Tibial artery (tissue), 4 donors: ENCODE results near the gene F2RL2.

ENCODE experiments used
- DNase-seq, 2 donors: peaks; one replicate each; pipeline ENCODE4 v3.0.0-alpha.2; 2019
- H3K27ac ChIP-seq, 2 donors: fragments of 200-600 bp; sonication (generic) in 1 of 2; 1 replicate in 1 of 2; 2 replicates in 1 of 2; pipeline ENCODE4 v1.5.1; 2018 to 2019; ENCODE audit warnings: mild to moderate bottlenecking in 1 of 2
- H3K27me3 ChIP-seq, 2 donors: fragments of 200-600 bp; sonication (generic) in 1 of 2; one replicate each; pipeline versions ENCODE4 v1.5.1 to v1.6.0; 2016 to 2019
- H3K36me3 ChIP-seq, 3 donors: fragments of 200-600 bp; sonication (generic) in 2 of 3; one replicate each; pipeline ENCODE4 v1.5.1; 2016 to 2019; ENCODE audit warnings: mild to moderate bottlenecking in 2 of 3
- H3K4me1 ChIP-seq, 4 donors: fragments of 200-600 bp; sonication (generic) in 2 of 4; 1 replicate in 3 of 4; 2 replicates in 1 of 4; pipeline ENCODE4 v1.5.1; 2016 to 2019
- H3K4me3 ChIP-seq, 2 donors: fragments of 200-600 bp; sonication (generic) in 1 of 2; 1 replicate in 1 of 2; 2 replicates in 1 of 2; pipeline ENCODE4 v1.5.1; 2018 to 2019; ENCODE audit warnings: mild to moderate bottlenecking in 2 of 2
- H3K9me3 ChIP-seq, 3 donors: fragments of 200-600 bp; sonication (generic) in 1 of 3; one replicate each; pipeline ENCODE4 v1.5.1; 2016 to 2019
- CTCF ChIP-seq, 2 experiments: fragments of 200-600 bp in 1 of 2; fragments of 450-650 bp in 1 of 2; IDR thresholded peaks; one replicate each; pipeline ENCODE4 v1.5.1; 2017 to 2019; ENCODE audit warnings: antibody characterized with exemption in 2 of 2, mild to moderate bottlenecking in 1 of 2, moderate library complexity in 1 of 2
- intact Hi-C: fragments of 100-400 bp; cut with DNase I; formaldehyde crosslinking; loops from one replicate; pipeline ENCODE4 v1.15.0; 2023; ENCODE audit warnings: low total_unique reads

The F2RL2 gene

GRCh38 chr5:76622973-76623596 is at the start of gene F2RL2:
TSS of gene F2RL2 (minus strand) at chr5:76623403. CDS start at chr5:76623230, 173 bp downstream.
- no peak for DNase-seq
- intact Hi-C loops: no loop called here
- no peak for TF ChIP-seq CTCF (IDR thresholded peaks at IDR 0.05)

GRCh38 chr5:76672242-76672641 is 49.0 kb upstream of the F2RL2 start:
- no peak for TF ChIP-seq CTCF (IDR thresholded peaks at IDR 0.05)
- no peaks in the 10 kb centered on the region for H3K36me3 ChIP-seq
- H3K27ac ChIP-seq: no peak overlapping the region
- H3K9me3 ChIP-seq: no peaks in the 10 kb centered on the region
- no peak overlapping the region for H3K4me3 ChIP-seq
- H3K4me1 ChIP-seq: no peaks in the 10 kb centered on the region
- no peaks in the 10 kb centered on the region for H3K27me3 ChIP-seq
- DNase-seq: no peak
- intact Hi-C loops: no loop called here

More at GRCh38 chr5:76622973-76623596, at the start of gene F2RL2:
- Histone ChIP-seq H3K27ac (no peak within 1 kb of the TSS), H3K36me3 (no peaks in the 10 kb centered on the region), H3K4me3 (no peak within 1 kb of the TSS), H3K4me1 (no peaks in the 10 kb centered on the region), H3K9me3 (no peaks in the 10 kb centered on the region), H3K27me3 (no peaks in the 10 kb centered on the region)

- no peaks in the 10 kb centered on the region for H3K36me3 ChIP-seq
- H3K4me1 ChIP-seq: no peaks in the 10 kb centered on the region
- no peak for TF ChIP-seq CTCF (IDR thresholded peaks at IDR 0.05)
- intact Hi-C loops: no loop called here
- no peak overlapping the region for H3K4me3 ChIP-seq
- H3K9me3 ChIP-seq: no peaks in the 10 kb centered on the region
- DNase-seq: no peak
- H3K27me3 ChIP-seq: no peaks in the 10 kb centered on the region
- no peak overlapping the region for H3K27ac ChIP-seq
Observed at GRCh38 chr5:76670508-76670907, 47.3 kb upstream of the F2RL2 start.

GRCh38 chr5:76669245-76669644 is 46.0 kb upstream of the F2RL2 start:
- Histone ChIP-seq H3K36me3 (no peaks in the 10 kb centered on the region), H3K27me3 (no peaks in the 10 kb centered on the region), H3K9me3 (no peaks in the 10 kb centered on the region), H3K27ac (no peak overlapping the region), H3K4me1 (no peaks in the 10 kb centered on the region), H3K4me3 (no peak overlapping the region)
- intact Hi-C loops: no loop called here
- DNase-seq: no peak
- TF ChIP-seq CTCF (IDR thresholded peaks at IDR 0.05): no peak

- Histone ChIP-seq H3K4me3 (no peak overlapping the region), H3K27ac (no peak overlapping the region), H3K27me3 (no peaks in the 10 kb centered on the region), H3K36me3 (no peaks in the 10 kb centered on the region), H3K4me1 (no peaks in the 10 kb centered on the region), H3K9me3 (no peaks in the 10 kb centered on the region)
- intact Hi-C loops: no loop called here
- no peak for DNase-seq
- TF ChIP-seq CTCF (IDR thresholded peaks at IDR 0.05): no peak
Observed at GRCh38 chr5:76667495-76667894, 44.3 kb upstream of the F2RL2 start.

GRCh38 chr5:76664079-76664478 is 40.9 kb upstream of the F2RL2 start:
- no peaks in the 10 kb centered on the region for H3K4me1 ChIP-seq
- H3K36me3 ChIP-seq: no peaks in the 10 kb centered on the region
- H3K9me3 ChIP-seq: no peaks in the 10 kb centered on the region
- no peaks in the 10 kb centered on the region for H3K27me3 ChIP-seq
- no peak overlapping the region for H3K27ac ChIP-seq
- H3K4me3 ChIP-seq: no peak overlapping the region
- DNase-seq: no peak
- intact Hi-C loops: no loop called here
- TF ChIP-seq CTCF (IDR thresholded peaks at IDR 0.05): no peak
